HepG2 (cell line): ENCODE results near the gene PTPN18. TPM values are rescaled to one million over a fixed set of nuclear protein-coding genes. Genes with fewer than 3 reads are reported as not detected.
A peak's percentile ranks its signal among the peaks of the same experiment; 100 is the strongest.

ENCODE experiments used
- ARNT2 ChIP-seq: sonication (generic); formaldehyde crosslinking; IDR thresholded peaks from 2 replicates; pipeline ENCODE4 v1.8.0; 2022; ENCODE audit warnings: mild to moderate bottlenecking, low read depth, missing genetic modification reagents, moderate library complexity
- ETV5 ChIP-seq: IDR thresholded peaks from 2 replicates; pipeline ENCODE4 v1.6.1; 2018; ENCODE audit warnings: missing biosample characterization, missing genetic modification reagents, inconsistent platforms, borderline replicate concordance
- MAF1 ChIP-seq: sonication (generic); formaldehyde crosslinking; IDR thresholded peaks from 2 replicates; pipeline ENCODE4 v1.5.0; 2020; ENCODE audit warnings: missing genetic modification reagents, borderline replicate concordance
- NCOA2 ChIP-seq: sonication (generic); formaldehyde crosslinking; IDR thresholded peaks from 2 replicates; pipeline ENCODE4 v1.8.0; 2022; ENCODE audit warnings: inconsistent platforms
- PPARG ChIP-seq: conservative IDR thresholded peaks from 2 replicates; pipeline ENCODE4 v1.6.1; 2016; ENCODE audit warnings: missing biosample characterization, missing genetic modification reagents
- PRDM4 ChIP-seq: sonication (generic); formaldehyde crosslinking; IDR thresholded peaks from 2 replicates; pipeline ENCODE4 v1.9.0; 2021; ENCODE audit warnings: missing genetic modification reagents, borderline replicate concordance
- SOX5 ChIP-seq: IDR thresholded peaks from 2 replicates; pipeline ENCODE4 v1.6.1; 2016; ENCODE audit warnings: borderline replicate concordance
- SRF ChIP-seq: IDR thresholded peaks from 2 replicates; pipeline ENCODE4 v1.6.1; 2011; ENCODE audit warnings: mild to moderate bottlenecking, low read depth, low read length, moderate library complexity
- ZFP37 ChIP-seq: sonication (generic); formaldehyde crosslinking; IDR thresholded peaks from 2 replicates; pipeline ENCODE4 v1.4.0; 2020; ENCODE audit warnings: missing genetic modification reagents, borderline replicate concordance
- ZFP90 ChIP-seq: sonication (generic); formaldehyde crosslinking; IDR thresholded peaks from 2 replicates; pipeline ENCODE4 v1.8.0; 2022; ENCODE audit warnings: missing genetic modification reagents, mild to moderate bottlenecking, inconsistent platforms, borderline replicate concordance
- ZNF235 ChIP-seq: sonication (generic); formaldehyde crosslinking; IDR thresholded peaks from 2 replicates; pipeline ENCODE4 v1.8.1; 2023; ENCODE audit warnings: mild to moderate bottlenecking, missing genetic modification reagents, borderline replicate concordance
- ZNF296 ChIP-seq: sonication (generic); formaldehyde crosslinking; conservative IDR thresholded peaks from 2 replicates; pipeline ENCODE4 v1.5.0; 2020; ENCODE audit warnings: mild to moderate bottlenecking, missing genetic modification reagents
- ZNF30 ChIP-seq: sonication (generic); formaldehyde crosslinking; IDR thresholded peaks from 2 replicates; pipeline ENCODE4 v1.5.0; 2020; ENCODE audit warnings: mild to moderate bottlenecking, missing genetic modification reagents
- ZNF407 ChIP-seq: sonication (generic); formaldehyde crosslinking; IDR thresholded peaks from one replicate; pipeline ENCODE4 v1.5.1; 2020; ENCODE audit warnings: mild to moderate bottlenecking, missing genetic modification reagents; ENCODE audit errors: not compliant biosample characterization
- ZNF543 ChIP-seq: sonication (generic); formaldehyde crosslinking; IDR thresholded peaks from 2 replicates; pipeline ENCODE4 v1.4.0; 2020; ENCODE audit warnings: mild to moderate bottlenecking, missing genetic modification reagents
- ZNF580 ChIP-seq: IDR thresholded peaks from 2 replicates; pipeline ENCODE4 v1.6.1; 2016; ENCODE audit warnings: low read depth, borderline replicate concordance
- ZNF740 ChIP-seq: sonication (generic); formaldehyde crosslinking; IDR thresholded peaks from 2 replicates; pipeline ENCODE4 v1.4.0; 2020; ENCODE audit warnings: missing genetic modification reagents
- ZSCAN25 ChIP-seq: sonication (generic); formaldehyde crosslinking; IDR thresholded peaks from 2 replicates; pipeline ENCODE4 v1.8.0; 2022; ENCODE audit warnings: mild to moderate bottlenecking, missing genetic modification reagents
- polyA plus RNA-seq, 8 experiments: library from polyadenylated mRNA; depleted of rRNA in 3 of 8; stranded (reverse) in 7 of 8; unstranded in 1 of 8; fragments of >200 nt; fragmentation: Illumina TruSeq in 4 of 8; extraction: Trizol in 4 of 8; gene quantifications; 2 replicates each; pipeline versions ENCODE4 v1.2.1 to v1.2.3, GENCODE V29; 2011 to 2016; ENCODE audit warnings: low read depth in 4 of 8, missing spikeins in 1 of 8, mixed read lengths in 1 of 8; ENCODE audit not compliant: insufficient read depth in 1 of 8
- total RNA-seq, 5 experiments: library from RNA; depleted of rRNA; stranded (reverse); fragments of >200 nt; fragmentation: Illumina TruSeq; extraction: Trizol; gene quantifications; 2 replicates each; pipeline ENCODE4 v1.2.3, GENCODE V29; 2016; ENCODE audit warnings: low read depth in 1 of 5

Gene PTPN18
- total and polyA plus RNA-seq, 2 of the 13 experiments (the other 11 are each of a cell fraction or from before 2014, with no cell fraction given) = 14.8 to 39.6 TPM

GRCh38 chr2:130391058-130391871, 35.4 kb downstream of the PTPN18 start (continued):
- TF ChIP-seq ZNF740 (CRISPR knock-in tag) (0 out of 2 replicates have a peak, but pooled peaks have one; percentile 7), SOX5 (CRISPR knock-in tag) (no peak), ZNF296 (CRISPR knock-in tag) (no peak), ARNT2 (CRISPR knock-in tag) (peak; percentile 77), ZSCAN25 (CRISPR knock-in tag) (0 out of 2 replicates have a peak, but pooled peaks have one; percentile 22), NCOA2 (CRISPR knock-in tag) (no peak), ZNF407 (CRISPR knock-in tag) (no peak), ZFP90 (0 out of 2 replicates have a peak, but pooled peaks have one; percentile 38), ZNF543 (CRISPR knock-in tag) (no peak), ETV5 (peak; percentile 45; the same call in 1 of the 2 replicates), ZNF235 (no peak; the same call in 1 of the 2 replicates), ZNF30 (CRISPR knock-in tag) (no peak), ZFP37 (CRISPR knock-in tag) (0 out of 2 replicates have a peak, but pooled peaks have one; percentile 45), PRDM4 (CRISPR knock-in tag) (no peak), PPARG (no peak), MAF1 (CRISPR knock-in tag) (peak; percentile 62; the same call in 1 of the 2 replicates), SRF (no peak), ZNF580 (CRISPR knock-in tag) (peak; percentile 53; the same call in 1 of the 2 replicates)
